Sigmoid colon (tissue), 7 donors: ENCODE measurements around the gene LBR. TPM values are rescaled to one million over a fixed set of nuclear protein-coding genes. Genes with fewer than 3 reads are reported as not detected.

Experiments
- DNase-seq: peaks from one replicate; pipeline ENCODE4 v3.0.0-alpha.2; 2019
- H3K27ac ChIP-seq, 4 donors: fragments of 200-600 bp; sonication (generic); one replicate each; pipeline ENCODE4 v1.5.1; 2016 to 2019; ENCODE audit warnings: mild to moderate bottlenecking in 1 of 4
- H3K27me3 ChIP-seq, 3 donors: fragments of 200-600 bp; sonication (generic); one replicate each; pipeline ENCODE4 v1.5.1; 2019; ENCODE audit warnings: mild to moderate bottlenecking in 1 of 3
- H3K36me3 ChIP-seq, 4 donors: fragments of 200-600 bp; sonication (generic); one replicate each; pipeline ENCODE4 v1.5.1; 2016 to 2019
- H3K4me1 ChIP-seq, 4 donors: fragments of 200-600 bp; sonication (generic); one replicate each; pipeline ENCODE4 v1.5.1; 2017 to 2019
- H3K4me3 ChIP-seq, 4 donors: fragments of 200-600 bp; sonication (generic); one replicate each; pipeline ENCODE4 v1.5.1; 2017 to 2019; ENCODE audit warnings: mild to moderate bottlenecking in 2 of 4, moderate library complexity in 1 of 4
- H3K9me3 ChIP-seq, 4 donors: fragments of 200-600 bp in 3 of 4; sonication (generic) in 3 of 4; one replicate each; pipeline versions ENCODE4 v1.5.1 to v1.6.1; 2013 to 2019
- EP300 ChIP-seq, 4 donors: sonication (generic); formaldehyde crosslinking; IDR thresholded peaks; one replicate each; pipeline ENCODE4 v1.6.1; 2017; ENCODE audit warnings: antibody characterized with exemption in 4 of 4
- POLR2A ChIP-seq, 2 donors: fragments of 450-650 bp; IDR thresholded peaks; one replicate each; pipeline ENCODE4 v1.6.1; 2016; ENCODE audit warnings: antibody characterized with exemption in 2 of 2, mild to moderate bottlenecking in 2 of 2, moderate library complexity in 2 of 2
- POLR2AphosphoS5 ChIP-seq, 4 donors: sonication (generic); formaldehyde crosslinking; IDR thresholded peaks; one replicate each; pipeline ENCODE4 v1.6.1; 2017; ENCODE audit warnings: antibody characterized with exemption in 4 of 4
- WGBS, 2 donors: extraction: QIAGEN DNeasy Blood & Tissue Kit; methylation state at CpG; one replicate each; pipeline ENCODE4 v1.1.7; 2013; 5-methylcytosine and 5-hydroxymethylcytosine counted together
- intact Hi-C: fragments of 100-400 bp; cut with DNase I; formaldehyde crosslinking; loops from one replicate; pipeline ENCODE4 v1.15.1; 2023
- polyA plus RNA-seq, 3 donors: library from polyadenylated mRNA; stranded (reverse); fragments of 200-250 nt; gene quantifications; one replicate each; pipeline ENCODE4 v1.2.3, GENCODE V29; 2013
- total RNA-seq, 4 donors: library from RNA; depleted of rRNA; stranded (reverse); fragments of >200 nt; gene quantifications; one replicate each; pipeline ENCODE4 v1.1.0, GENCODE V29; 2016
- TF ChIP-seq, protein P1 (sequence below), 4 experiments: fragments of 450-650 bp in 3 of 4; fragments of 200-600 bp in 1 of 4; IDR thresholded peaks; one replicate each; pipeline ENCODE4 v1.5.1; 2016 to 2019; ENCODE audit warnings: antibody characterized with exemption in 4 of 4, mild to moderate bottlenecking in 3 of 4, moderate library complexity in 2 of 4
- donor health status: healthy with polysubstance abuse.
- donor health status: Bipolar disorder and iron deficiency.
- donor health status: healthy.

Gene LBR
- total and polyA plus RNA-seq, 7 donors, result 5.4 to 195 (median 134) TPM

DNA sequence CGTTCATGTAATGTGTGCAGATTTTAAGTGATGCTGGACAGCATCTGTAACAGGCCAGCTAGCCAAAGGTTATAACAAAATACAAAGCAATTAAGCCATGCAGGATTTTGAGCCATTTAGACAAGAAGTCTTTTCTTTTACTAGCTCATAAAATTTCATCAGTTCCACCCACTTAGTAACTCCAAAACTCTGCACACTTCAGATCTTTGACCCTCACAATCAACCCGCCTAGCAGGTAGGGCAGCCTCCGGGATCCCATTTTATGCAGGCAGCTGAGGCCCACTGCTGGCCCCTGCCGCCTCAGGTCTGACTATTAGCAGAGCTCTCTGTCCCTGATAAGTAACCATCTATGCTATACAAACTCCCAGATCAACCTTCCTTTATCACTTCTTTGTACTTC is 9.2 kb downstream of the LBR start:
- DNase-seq, result no peak
- peak overlapping the region in 3 of 4 donors; percentile 13 to 44 (median 21) for H3K27ac ChIP-seq
- H3K27me3 ChIP-seq, result no peaks in the 10 kb centered on the region
- no peak for TF ChIP-seq POLR2A (IDR thresholded peaks at IDR 0.05)
- no peak overlapping the region for H3K4me3 ChIP-seq
- intact Hi-C loops, result no loop called here
- H3K9me3 ChIP-seq, result no peaks in the 10 kb centered on the region
- peaks cover 9 to 85% (median 41%) of the 10 kb centered on the region in 4 donors for H3K36me3 ChIP-seq
- WGBS, 2 donors, result 15 to 67% methylated on average over 4 of the region's 4 CpGs
- peaks cover 0 to 91% (median 61%) of the 10 kb centered on the region in 4 donors for H3K4me1 ChIP-seq

DNA sequence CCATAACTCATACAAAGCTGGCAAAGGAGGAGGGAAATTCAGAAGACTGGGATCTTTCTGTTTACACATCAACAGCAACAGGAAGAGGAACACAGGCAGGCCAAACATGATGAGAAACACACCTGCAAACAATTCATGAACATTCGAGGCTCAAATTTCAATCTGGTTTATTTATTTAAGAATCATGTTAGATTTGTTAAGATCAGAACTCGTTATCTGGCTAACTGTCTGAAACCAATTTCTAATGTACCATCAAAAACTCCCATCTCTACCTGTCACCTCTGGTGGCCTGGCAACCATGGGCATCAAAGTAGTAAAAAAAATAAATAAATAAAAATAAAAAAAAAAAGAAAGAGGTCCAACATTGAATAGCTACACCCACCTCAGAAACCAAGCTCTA is 9.8 kb downstream of the LBR start:
- TF ChIP-seq, protein P1, sequence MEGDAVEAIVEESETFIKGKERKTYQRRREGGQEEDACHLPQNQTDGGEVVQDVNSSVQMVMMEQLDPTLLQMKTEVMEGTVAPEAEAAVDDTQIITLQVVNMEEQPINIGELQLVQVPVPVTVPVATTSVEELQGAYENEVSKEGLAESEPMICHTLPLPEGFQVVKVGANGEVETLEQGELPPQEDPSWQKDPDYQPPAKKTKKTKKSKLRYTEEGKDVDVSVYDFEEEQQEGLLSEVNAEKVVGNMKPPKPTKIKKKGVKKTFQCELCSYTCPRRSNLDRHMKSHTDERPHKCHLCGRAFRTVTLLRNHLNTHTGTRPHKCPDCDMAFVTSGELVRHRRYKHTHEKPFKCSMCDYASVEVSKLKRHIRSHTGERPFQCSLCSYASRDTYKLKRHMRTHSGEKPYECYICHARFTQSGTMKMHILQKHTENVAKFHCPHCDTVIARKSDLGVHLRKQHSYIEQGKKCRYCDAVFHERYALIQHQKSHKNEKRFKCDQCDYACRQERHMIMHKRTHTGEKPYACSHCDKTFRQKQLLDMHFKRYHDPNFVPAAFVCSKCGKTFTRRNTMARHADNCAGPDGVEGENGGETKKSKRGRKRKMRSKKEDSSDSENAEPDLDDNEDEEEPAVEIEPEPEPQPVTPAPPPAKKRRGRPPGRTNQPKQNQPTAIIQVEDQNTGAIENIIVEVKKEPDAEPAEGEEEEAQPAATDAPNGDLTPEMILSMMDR (IDR thresholded peaks at IDR 0.05), result no peak
- TF ChIP-seq POLR2AphosphoS5 (IDR thresholded peaks at IDR 0.05), result no peak
- 19 to 56% methylated on average over 2 of the region's 2 CpGs for WGBS, 2 donors
- Histone ChIP-seq H3K4me1 (peaks cover 0 to 91% (median 61%) of the 10 kb centered on the region in 4 donors), H3K27ac (peak overlapping the region in 1 of 4 donors; percentile 29), H3K27me3 (no peaks in the 10 kb centered on the region), H3K9me3 (no peaks in the 10 kb centered on the region), H3K36me3 (peaks cover 9 to 90% (median 43%) of the 10 kb centered on the region in 4 donors), H3K4me3 (no peak overlapping the region)
- intact Hi-C loops, result no loop called here
- no peak for DNase-seq

DNA sequence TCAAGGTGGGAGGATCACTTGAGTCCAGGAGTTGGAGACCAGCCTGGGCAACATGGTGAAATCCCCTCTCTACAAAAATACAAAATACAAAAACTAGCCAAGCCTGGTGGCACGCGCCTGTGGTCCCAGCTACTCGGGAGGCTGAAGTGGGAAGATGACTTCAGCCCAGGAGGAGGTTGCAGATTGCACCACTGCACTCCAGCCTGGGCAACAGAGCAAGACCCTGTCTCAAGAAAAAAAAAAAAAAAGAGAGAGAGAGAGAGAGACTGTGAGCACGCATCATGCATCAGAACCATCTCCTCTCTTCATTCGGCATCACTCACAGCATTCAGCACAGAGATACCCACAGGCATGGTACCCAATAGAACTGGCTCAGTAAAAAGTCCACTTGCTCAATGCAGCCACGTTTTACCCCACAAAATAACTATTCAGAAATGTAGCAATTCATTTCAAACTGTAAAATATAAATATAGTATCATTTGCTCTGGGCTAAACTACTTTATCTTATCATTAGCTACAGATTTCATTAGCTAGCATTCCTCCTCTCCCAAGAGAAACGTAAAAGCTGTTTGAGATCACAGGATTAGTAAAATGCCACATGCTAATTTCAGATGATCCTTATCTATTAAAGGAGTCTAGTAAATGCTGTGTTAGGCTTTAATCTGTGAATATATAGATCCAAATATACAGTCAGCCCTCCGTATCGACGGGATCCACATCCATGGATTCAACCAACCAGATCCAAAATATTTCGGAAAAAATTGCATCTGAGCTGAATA is 11.7 kb downstream of the LBR start:
- TF ChIP-seq POLR2AphosphoS5 (IDR thresholded peaks at IDR 0.05) (no peak), EP300 (IDR thresholded peaks at IDR 0.05) (no peak), POLR2A (IDR thresholded peaks at IDR 0.05) (no peak)
- TF ChIP-seq, protein P1 (IDR thresholded peaks at IDR 0.05), result no peak
- Histone ChIP-seq H3K36me3 (peaks cover 17 to 100% (median 55%) of the 10 kb centered on the region in 4 donors), H3K4me3 (no peak overlapping the region), H3K27me3 (no peaks in the 10 kb centered on the region), H3K9me3 (no peaks in the 10 kb centered on the region), H3K27ac (peak overlapping the region in 1 of 4 donors; percentile 5), H3K4me1 (peaks cover 0 to 87% (median 53%) of the 10 kb centered on the region in 4 donors)
- 91 to 96% methylated on average over 11 of the region's 11 CpGs for WGBS, 2 donors
- intact Hi-C loops, result no loop called here
- no peak for DNase-seq

DNA sequence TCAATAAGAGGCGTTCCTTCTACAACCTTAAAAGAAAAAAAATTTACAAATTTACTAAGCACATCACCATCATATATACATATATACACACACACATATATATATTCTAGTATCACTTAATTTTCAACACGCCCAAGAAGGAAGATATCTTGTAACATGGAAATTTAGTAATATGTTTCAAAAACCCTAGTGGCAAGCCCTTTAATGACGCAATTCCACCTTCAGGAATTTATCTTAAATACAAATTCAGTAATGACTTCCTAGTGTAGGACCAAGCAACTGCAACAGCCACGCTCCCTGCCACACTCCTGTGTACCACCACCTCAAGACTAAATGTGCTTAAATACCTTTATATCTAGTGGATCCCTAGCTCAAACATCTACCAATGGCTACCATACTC is 12.5 kb downstream of the LBR start:
- WGBS, 2 donors, result 95 to 97% methylated on average over 4 of the region's 4 CpGs
- H3K27me3 ChIP-seq, result no peaks in the 10 kb centered on the region
- TF ChIP-seq EP300 (IDR thresholded peaks at IDR 0.05) (no peak), POLR2A (IDR thresholded peaks at IDR 0.05) (no peak), POLR2AphosphoS5 (IDR thresholded peaks at IDR 0.05) (no peak)
- TF ChIP-seq, protein P1 (IDR thresholded peaks at IDR 0.05), result no peak
- peaks cover 0 to 87% (median 56%) of the 10 kb centered on the region in 4 donors for H3K4me1 ChIP-seq
- H3K27ac ChIP-seq, result no peak overlapping the region
- H3K36me3 ChIP-seq, result peaks cover 19 to 100% (median 61%) of the 10 kb centered on the region in 4 donors
- no peak overlapping the region for H3K4me3 ChIP-seq
- no peaks in the 10 kb centered on the region for H3K9me3 ChIP-seq
- no peak for DNase-seq
- intact Hi-C loops, result no loop called here

DNA sequence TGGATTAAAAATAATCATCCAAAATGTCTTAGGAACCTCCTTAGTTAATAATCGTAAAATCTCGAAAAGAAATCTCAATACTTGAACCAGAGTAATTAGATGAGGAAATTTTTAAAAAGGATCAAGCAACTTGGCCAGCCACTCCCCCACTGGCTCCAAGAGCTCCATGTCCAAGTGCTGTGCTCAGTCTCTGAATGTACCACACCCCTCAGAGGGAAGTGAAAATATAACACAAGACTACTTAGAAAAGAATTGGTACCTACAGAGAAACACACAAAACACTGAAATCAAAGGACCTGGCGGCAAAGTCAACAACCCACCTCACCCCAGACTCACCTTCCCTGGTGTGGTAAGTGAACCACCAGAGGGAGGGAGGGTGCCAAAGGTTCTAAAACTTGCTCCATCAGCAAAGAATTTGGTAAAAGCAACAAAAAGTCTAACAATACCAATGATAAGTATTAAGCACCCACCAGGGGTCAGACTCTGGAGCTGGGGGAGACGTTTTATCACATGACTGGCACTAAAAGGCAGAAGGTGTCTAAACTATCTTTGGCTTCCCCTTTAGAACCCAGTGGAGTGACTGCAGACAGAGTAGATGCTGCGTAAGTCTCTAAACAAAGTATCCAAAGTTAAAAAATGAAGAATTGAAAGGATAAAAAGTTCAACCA is 14.0 kb downstream of the LBR start:
- WGBS, 2 donors, result 75 to 86% methylated on average over 5 of the region's 5 CpGs

More for the DNA sequence above, 14.0 kb downstream of the LBR start:
- H3K4me3 ChIP-seq, result no peak overlapping the region
- H3K9me3 ChIP-seq, result no peaks in the 10 kb centered on the region
- no peak for TF ChIP-seq EP300 (IDR thresholded peaks at IDR 0.05)
- no peak for TF ChIP-seq POLR2A (IDR thresholded peaks at IDR 0.05)
- no peak for TF ChIP-seq POLR2AphosphoS5 (IDR thresholded peaks at IDR 0.05)
- TF ChIP-seq, protein P1 (IDR thresholded peaks at IDR 0.05), result no peak
- intact Hi-C loops, result no loop called here
- no peaks in the 10 kb centered on the region for H3K27me3 ChIP-seq
- DNase-seq, result no peak
- peaks cover 15 to 100% (median 57%) of the 10 kb centered on the region in 4 donors for H3K36me3 ChIP-seq
- H3K4me1 ChIP-seq, result peaks cover 0 to 94% (median 55%) of the 10 kb centered on the region in 4 donors
- peak overlapping the region in 3 of 4 donors; percentile 8 to 52 (median 42) for H3K27ac ChIP-seq
